Hindlimb muscle (tissue), 1 donor: ENCODE results near the gene RPL36A. TPM values are rescaled to one million over a fixed set of nuclear protein-coding genes. Genes with fewer than 3 reads are reported as not detected.

ENCODE experiments used
- polyA plus RNA-seq: library from polyadenylated mRNA; unstranded; fragments of 120-200 nt; gene quantifications from one replicate; pipeline ENCODE4 v1.2.1, GENCODE V29; 2013; ENCODE audit not compliant: insufficient read length

The RPL36A gene
- polyA plus RNA-seq, 1 donor, result 1,337 TPM

Other genes with a start within 250 kb of the RPL36A start
- 2.1 TPM for gene DRP2, start 171.2 kb upstream of the RPL36A start, polyA plus RNA-seq
- 0.15 TPM for gene TAF7L, start 99.7 kb upstream of the RPL36A start, polyA plus RNA-seq
- 10.3 TPM for gene TIMM8A, start 42.3 kb upstream of the RPL36A start, polyA plus RNA-seq
- 3.8 TPM for gene BTK, start 4.8 kb upstream of the RPL36A start, polyA plus RNA-seq
- gene GLA, start 16.9 kb downstream of the RPL36A start, polyA plus RNA-seq, result 15.0 TPM
- 60.1 TPM for gene HNRNPH2, start 17.2 kb downstream of the RPL36A start, polyA plus RNA-seq
- gene ARMCX4, start 94.4 kb downstream of the RPL36A start, polyA plus RNA-seq, result 49.6 TPM
- gene ARMCX1, start 159.5 kb downstream of the RPL36A start, polyA plus RNA-seq, result 87.1 TPM
- 105 TPM for gene ARMCX6, start 227.0 kb downstream of the RPL36A start, polyA plus RNA-seq
- 132 TPM for gene ARMCX3, start 232.1 kb downstream of the RPL36A start, polyA plus RNA-seq